Glutamatergic neuron (in vitro differentiated cells): ENCODE measurements around the gene EPN2. TPM values are rescaled to one million over a fixed set of nuclear protein-coding genes. Genes with fewer than 3 reads are reported as not detected.
"Not testable (repeated sequence)": the region's sequence is repeated elsewhere in the genome, so short reads cannot be mapped to it uniquely, and the experiment has no call there.

Source experiments
- DNase-seq: peaks from one replicate; pipeline ENCODE4 v3.0.0; 2022
- H3K27ac Mint-ChIP-seq: one replicate; pipeline ENCODE4 v1.8.0; 2020; ENCODE audit warnings: mild to moderate bottlenecking, mixed read lengths, inconsistent platforms; ENCODE audit not compliant: unreplicated experiment
- H3K27me3 Mint-ChIP-seq: one replicate; pipeline ENCODE4 v1.8.0; 2020; ENCODE audit warnings: mild to moderate bottlenecking, moderate library complexity, mixed read lengths, inconsistent platforms; ENCODE audit not compliant: unreplicated experiment
- H3K36me3 Mint-ChIP-seq: one replicate; pipeline ENCODE4 v1.8.0; 2020; ENCODE audit warnings: mild to moderate bottlenecking, mixed read lengths, inconsistent platforms; ENCODE audit not compliant: unreplicated experiment
- H3K4me1 Mint-ChIP-seq: one replicate; pipeline ENCODE4 v1.8.0; 2020; ENCODE audit warnings: mild to moderate bottlenecking, low read depth, mixed read lengths, inconsistent platforms; ENCODE audit not compliant: unreplicated experiment
- H3K4me3 Mint-ChIP-seq: one replicate; pipeline ENCODE4 v1.8.0; 2020; ENCODE audit warnings: mild to moderate bottlenecking, mixed read lengths, inconsistent platforms; ENCODE audit not compliant: unreplicated experiment
- H3K9me3 Mint-ChIP-seq: one replicate; pipeline ENCODE4 v1.8.0; 2020; ENCODE audit warnings: mild to moderate bottlenecking, moderate library complexity, mixed read lengths, inconsistent platforms; ENCODE audit not compliant: unreplicated experiment
- CTCF ChIP-seq: fragments of 200-600 bp; sonication (generic); IDR thresholded peaks from one replicate; pipeline ENCODE4 v1.5.0; 2021; ENCODE audit not compliant: partially characterized antibody, unreplicated experiment
- total RNA-seq: library from RNA; stranded (reverse); fragmentation: NEBNext Ultra II Directional; extraction: Animal tissue kit (Norgen Biotek cat#: 25700); gene quantifications from one replicate; pipeline ENCODE4 v1.2.1, GENCODE V29; 2021; ENCODE audit not compliant: unreplicated experiment

The EPN2 gene
- total RNA-seq, 1 donor from 2014 or later, result 45.2 TPM

GRCh38 chr17:19274893-19275292 lies 37.7 kb downstream of the EPN2 start:
- no peak for DNase-seq
- Mint-ChIP-seq H3K27me3 (peaks cover 2% of the 10 kb centered on the region), H3K4me1 (peaks cover 6% of the 10 kb centered on the region), H3K4me3 (no peak overlapping the region), H3K36me3 (no peaks in the 10 kb centered on the region), H3K27ac (no peak overlapping the region), H3K9me3 (no peaks in the 10 kb centered on the region)
- no peak for TF ChIP-seq CTCF

- no peaks in the 10 kb centered on the region for H3K36me3 Mint-ChIP-seq
- peaks cover 6% of the 10 kb centered on the region for H3K4me1 Mint-ChIP-seq
- no peak overlapping the region for H3K4me3 Mint-ChIP-seq
- H3K27ac Mint-ChIP-seq, result no peak overlapping the region
- no peak for DNase-seq
- peaks cover 2% of the 10 kb centered on the region for H3K27me3 Mint-ChIP-seq
- H3K9me3 Mint-ChIP-seq, result no peaks in the 10 kb centered on the region
- no peak for TF ChIP-seq CTCF
Observed at GRCh38 chr17:19275457-19276127, 38.4 kb downstream of the EPN2 start.

- not testable (repeated sequence) for H3K4me1 Mint-ChIP-seq, H3K9me3 Mint-ChIP-seq, DNase-seq, H3K4me3 Mint-ChIP-seq, H3K27ac Mint-ChIP-seq, H3K36me3 Mint-ChIP-seq, H3K27me3 Mint-ChIP-seq
Observed at GRCh38 chr17:19278284-19278683, 41.1 kb downstream of the EPN2 start.

- Mint-ChIP-seq H3K9me3 (no peaks in the 10 kb centered on the region), H3K4me1 (no peaks in the 10 kb centered on the region), H3K27me3 (peaks cover 2% of the 10 kb centered on the region), H3K27ac (no peak overlapping the region), H3K36me3 (peaks cover 5% of the 10 kb centered on the region), H3K4me3 (no peak overlapping the region)
- TF ChIP-seq CTCF, result no peak
- no peak for DNase-seq
Observed at GRCh38 chr17:19278729-19279128, 41.6 kb downstream of the EPN2 start.

GRCh38 chr17:19281161-19281560 lies 44.0 kb downstream of the EPN2 start:
- peaks cover 5% of the 10 kb centered on the region for H3K36me3 Mint-ChIP-seq
- H3K27me3 Mint-ChIP-seq, result peaks cover 4% of the 10 kb centered on the region

More at GRCh38 chr17:19281161-19281560, 44.0 kb downstream of the EPN2 start:
- H3K4me1 Mint-ChIP-seq, result peaks cover 5% of the 10 kb centered on the region
- TF ChIP-seq CTCF, result no peak
- no peak for DNase-seq
- H3K4me3 Mint-ChIP-seq, result no peak overlapping the region
- no peaks in the 10 kb centered on the region for H3K9me3 Mint-ChIP-seq
- H3K27ac Mint-ChIP-seq, result no peak overlapping the region
